K562 (cell line): Measurements from ENCODE around the gene CBLN2. TPM values are rescaled to one million over a fixed set of nuclear protein-coding genes. Genes with fewer than 3 reads are reported as not detected.

Source experiments
- ATAC-seq: fragments of 200-7000 bp; cut with Tn5 transposase; 3 replicates; pipeline ENCODE4 v1.9.1; 2020; ENCODE audit warnings: moderate library complexity
- BruUV-seq: library from RNA; stranded (reverse); fragments of 400-500 nt; replicated peaks from 2 replicates; lab custom pipeline; 2021; lab: Mats Ljungman, UMichigan
- CTCF ChIA-PET: fragments of 300-600 bp; formaldehyde crosslinking; extraction: SDS; loops from one replicate; lab custom pipeline; 2021; ENCODE audit warnings: low intra/inter-chr PET ratio; lab: Yijun Ruan, JAX
- POLR2A ChIA-PET: fragments of 300-600, 350-650 bp; sonication (Branson Sonifier 250); formaldehyde crosslinking; extraction: SDS; loops from one replicate; lab custom pipeline; 2021; ENCODE audit warnings: antibody characterized with exemption, inconsistent platforms; lab: Yijun Ruan, JAX
- DNase-seq, 4 experiments: peaks; one replicate each; pipeline versions ENCODE4 v3.0.0 to v3.0.0-alpha.2; 2011 to 2018; ENCODE audit warnings: low spot score in 3 of 4, mixed read lengths in 3 of 4; ENCODE audit errors: extremely low read depth in 1 of 4
- FAIRE-seq: peaks from 2 replicates; lab custom pipeline; 2011; peaks lifted over from hg19 to GRCh38; lab: Jason Lieb, UNC
- H2AFZ ChIP-seq: 2 replicates; pipeline ENCODE4 v1.6.0; 2011; ENCODE audit warnings: low read depth, low read length, control low read depth, inconsistent platforms
- H3K27ac ChIP-seq: fragments of 200-600 bp; 3 replicates; pipeline ENCODE4 v1.8.0; 2011; ENCODE audit warnings: low read depth, mild to moderate bottlenecking, control low read depth, inconsistent platforms, low read length, moderate library complexity, mixed read lengths; ENCODE audit errors: extremely low read depth
- H3K27me3 ChIP-seq, 2 experiments: fragments of 300-600 bp in 1 of 2; 2 replicates in 1 of 2; 3 replicates in 1 of 2; pipeline versions ENCODE4 v1.6.0 to v1.8.0; 2011; ENCODE audit warnings: inconsistent platforms in 2 of 2, low read length in 2 of 2, mild to moderate bottlenecking in 1 of 2, mixed read lengths in 1 of 2, moderate library complexity in 1 of 2; ENCODE audit not compliant: control insufficient read depth in 2 of 2, insufficient read depth in 2 of 2
- H3K36me3 ChIP-seq: fragments of 300-600 bp; 3 replicates; pipeline ENCODE4 v1.8.0; 2011; ENCODE audit warnings: mild to moderate bottlenecking, low read length, inconsistent platforms; ENCODE audit not compliant: control insufficient read depth, insufficient read depth
- H3K4me1 ChIP-seq, 2 experiments: fragments of 200-600 bp in 1 of 2; replicated peaks in 1 of 2; 2 replicates in 1 of 2; 3 replicates in 1 of 2; pipeline versions ENCODE4 v1.5.1 to v1.8.0; 2011; ENCODE audit warnings: inconsistent platforms in 2 of 2, low read length in 2 of 2, mild to moderate bottlenecking in 1 of 2, mixed read lengths in 1 of 2, moderate library complexity in 1 of 2; ENCODE audit not compliant: control insufficient read depth in 2 of 2, insufficient read depth in 2 of 2
- H3K4me2 ChIP-seq: 2 replicates; pipeline ENCODE4 v1.6.1; 2011; ENCODE audit warnings: low read length, control low read depth, inconsistent platforms, mixed read lengths; ENCODE audit not compliant: insufficient read depth
- H3K4me3 ChIP-seq: fragments of 200-600 bp; sonication (generic), shearing (Covaris generic); 2 replicates; pipeline ENCODE4 v1.5.1; 2016; ENCODE audit warnings: control low read depth, inconsistent platforms
- H3K79me2 ChIP-seq: fragments of 200-600 bp; 3 replicates; pipeline ENCODE4 v1.8.0; 2011; ENCODE audit warnings: low read length, inconsistent platforms; ENCODE audit not compliant: control insufficient read depth, insufficient read depth
- H3K9ac ChIP-seq, 2 experiments: 2 replicates each; pipeline versions ENCODE4 v1.6.0 to v1.6.1; 2011; ENCODE audit warnings: low read depth in 2 of 2, low read length in 2 of 2, control low read depth in 1 of 2, inconsistent platforms in 1 of 2, mild to moderate bottlenecking in 1 of 2, mixed read lengths in 1 of 2; ENCODE audit not compliant: insufficient read depth in 1 of 2
- H3K9me1 ChIP-seq: one replicate; pipeline ENCODE4 v1.6.0; 2011; ENCODE audit warnings: inconsistent platforms, mild to moderate bottlenecking, low read length, moderate library complexity; ENCODE audit not compliant: control insufficient read depth, insufficient read depth
- H3K9me3 ChIP-seq: replicated peaks from 2 replicates; pipeline ENCODE4 v1.5.1; 2011; ENCODE audit warnings: low read depth, low read length, inconsistent platforms; ENCODE audit not compliant: control insufficient read depth, insufficient read depth
- H4K20me1 ChIP-seq: replicated peaks from 2 replicates; pipeline ENCODE4 v1.6.1; 2011; ENCODE audit warnings: low read length, inconsistent platforms, mixed read lengths; ENCODE audit not compliant: control insufficient read depth, insufficient read depth
- AFF4 ChIP-seq: sonication (generic); formaldehyde crosslinking; IDR thresholded peaks from 2 replicates; pipeline ENCODE4 v1.8.0; 2023; ENCODE audit warnings: mild to moderate bottlenecking, missing genetic modification reagents
- WGBS: fragments of 100-300 bp; shearing (Covaris generic); methylation state at CpG from one replicate; pipeline ENCODE4 v1.1.6; 2016; ENCODE audit warnings: low coverage, mixed read lengths; ENCODE audit not compliant: insufficient coverage; ENCODE audit errors: missing lambda C conversion rate; 5-methylcytosine and 5-hydroxymethylcytosine counted together
- in situ Hi-C: fragments of 300-500 bp; cut with MboI; formaldehyde crosslinking; loops from 4 replicates; pipeline ENCODE4 v1.15.0; 2018; ENCODE audit warnings: inconsistent platforms, mixed read lengths
- intact Hi-C: fragments of 100-400 bp; cut with micrococcal nuclease; formaldehyde crosslinking; loops from 2 replicates; pipeline ENCODE4 v1.14.2; 2022
- polyA plus RNA-seq, 8 experiments: library from polyadenylated mRNA; depleted of rRNA in 4 of 8; stranded (reverse) in 5 of 8; unstranded in 3 of 8; fragments of >200 nt; fragmentation: Nextera tagmentation in 2 of 8; fragmentation: Illumina TruSeq in 1 of 8; extraction: Ambion mirVana in 2 of 8; extraction: Trizol in 1 of 8; gene quantifications; 2 replicates each; pipeline versions ENCODE4 v1.2.1 to v1.2.3, GENCODE V29; 2011 to 2014; ENCODE audit warnings: inconsistent platforms in 1 of 8, missing spikeins in 1 of 8
- total RNA-seq, 7 experiments: library from RNA; depleted of rRNA in 6 of 7; stranded (reverse); fragments of >200 nt in 6 of 7; fragmentation: Illumina TruSeq in 2 of 7; extraction: Trizol in 2 of 7; gene quantifications; 2 replicates each; pipeline versions ENCODE4 v1.2.1 to v1.2.3, GENCODE V29; 2011 to 2021; ENCODE audit warnings: low replicate concordance in 1 of 7

CBLN2 gene
- total and polyA plus RNA-seq, 9 of the 15 experiments (the other 6 are each of a cell fraction or from before 2014, with no cell fraction given), result not detected

GRCh38 chr18:72542342-72542741 lies 1.8 kb downstream of the CBLN2 start:
- Histone ChIP-seq H3K9me3 (no peaks in the 10 kb centered on the region), H3K9ac (no peak overlapping the region), H3K4me2 (no peak overlapping the region), H3K27me3 (no peaks in the 10 kb centered on the region), H2AFZ (no peak overlapping the region), H3K27ac (no peak overlapping the region), H3K36me3 (no peaks in the 10 kb centered on the region), H3K9me1 (no peaks in the 10 kb centered on the region)
- in situ Hi-C loops, result no loop called here
- ChIA-PET CTCF (no interaction called here), POLR2A (no interaction called here)
- ATAC-seq (no peak), FAIRE-seq (no peak)
- BruUV-seq, result no TSS peak
- intact Hi-C loops, result no loop called here
- WGBS, result no CpG with 5 or more reads among the region's 34 CpGs
- no peak for TF ChIP-seq AFF4 (CRISPR knock-in tag)
- TF ChIP-seq, all 486 proteins: peak for 0
- H3K4me3 ChIP-seq, result no peak overlapping the region
- no peaks in the 10 kb centered on the region for H4K20me1 ChIP-seq
- H3K4me1 ChIP-seq, result no peaks in the 10 kb centered on the region
- DNase-seq, result no peak
- H3K79me2 ChIP-seq, result no peaks in the 10 kb centered on the region
